Measurements from ENCODE around the gene DUSP16.

Gene DUSP16

DNA sequence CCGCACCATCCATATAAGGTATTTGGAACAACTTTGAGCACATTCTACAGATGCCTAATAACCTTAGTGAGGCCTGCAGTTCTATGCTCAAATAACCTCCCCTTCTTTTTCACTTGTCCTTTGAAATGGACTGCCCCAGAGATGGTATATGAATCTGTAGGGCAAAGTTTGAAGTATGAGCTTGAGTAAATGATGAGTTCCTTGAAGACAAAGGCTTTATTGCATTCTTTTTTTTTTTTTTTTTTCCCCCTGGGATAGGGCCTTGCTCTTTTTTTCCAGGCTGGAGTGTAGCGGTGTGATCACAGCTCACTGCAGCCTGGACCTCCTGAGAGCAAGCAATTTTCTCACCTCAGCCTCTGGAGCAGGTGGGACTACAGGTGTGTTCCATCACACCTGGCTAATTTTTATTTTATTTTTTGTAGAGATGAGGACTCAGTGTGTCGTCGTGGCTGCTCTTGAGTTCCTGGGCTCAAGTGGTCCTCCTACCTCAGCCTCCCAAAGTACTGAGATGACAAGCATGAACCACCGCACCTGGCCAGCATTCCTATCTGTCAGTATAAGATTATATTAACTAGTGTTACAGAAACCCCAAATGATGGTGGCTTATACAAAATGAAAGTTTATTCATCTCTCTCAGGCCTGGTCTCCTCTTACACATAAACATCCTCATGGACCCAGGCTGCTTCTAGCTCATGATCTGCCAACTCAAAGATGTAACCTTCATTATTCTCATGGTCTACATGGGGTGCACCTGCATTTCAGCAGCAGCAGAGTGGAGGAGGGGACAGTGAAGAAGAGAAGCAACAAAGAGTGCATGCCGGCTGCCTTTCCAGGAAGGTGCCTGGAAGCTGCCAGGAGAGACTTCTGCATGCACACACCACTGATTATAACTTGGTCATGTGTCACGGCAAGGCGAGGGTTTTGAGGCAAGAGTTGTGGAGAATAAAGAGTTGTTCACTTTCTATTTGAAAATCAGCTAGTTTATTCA, 101.4 kb downstream of the DUSP16 start:
- no peaks in the 10 kb centered on the region for H3K4me1 ChIP-seq (ENCODE audit: control insufficient read depth in 1 of 2, insufficient read depth in 2 of 2, low read length in 2 of 2)
- H3K36me3 ChIP-seq (ENCODE audit: control insufficient read depth in 1 of 2, insufficient read depth in 2 of 2, low read length in 2 of 2): peaks cover 3 to 8% of the 10 kb centered on the region in 2 donors
- H3K4me3 ChIP-seq (ENCODE audit: low read depth in 1 of 2, low read length in 2 of 2): no peak overlapping the region
- no peak overlapping the region for H3K27ac ChIP-seq (ENCODE audit: low read length)
- no peaks in the 10 kb centered on the region for H3K9me3 ChIP-seq (ENCODE audit: control insufficient read depth in 1 of 2, low read length in 2 of 2)
- no peaks in the 10 kb centered on the region for H3K27me3 ChIP-seq (ENCODE audit: low read depth, low read length)

DNA sequence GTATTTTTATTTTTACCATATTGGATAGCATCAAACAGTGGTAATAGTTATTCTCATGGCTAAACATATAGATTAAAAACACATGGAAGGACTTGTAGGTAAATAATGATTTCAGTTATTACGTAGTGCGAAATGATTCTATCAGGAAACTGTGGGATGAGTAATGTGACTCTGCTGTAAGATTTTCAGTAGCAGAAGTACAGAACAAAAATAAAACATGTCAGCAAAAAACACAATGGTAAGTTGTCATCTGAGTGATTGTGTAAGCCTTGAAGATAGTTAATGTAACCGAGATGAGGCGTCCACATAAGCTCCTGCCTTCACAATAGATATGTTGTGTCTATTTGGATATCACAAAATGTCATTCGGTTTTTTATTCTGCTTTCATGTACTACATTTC, 106.0 kb downstream of the DUSP16 start:
- Histone ChIP-seq H3K4me3 (ENCODE audit: low read depth in 1 of 2, low read length in 2 of 2) (no peak overlapping the region), H3K4me1 (ENCODE audit: control insufficient read depth in 1 of 2, insufficient read depth in 2 of 2, low read length in 2 of 2) (no peaks in the 10 kb centered on the region), H3K36me3 (ENCODE audit: control insufficient read depth in 1 of 2, insufficient read depth in 2 of 2, low read length in 2 of 2) (no peaks in the 10 kb centered on the region), H3K27ac (ENCODE audit: low read length) (no peak overlapping the region), H3K27me3 (ENCODE audit: low read depth, low read length) (no peaks in the 10 kb centered on the region), H3K9me3 (ENCODE audit: control insufficient read depth in 1 of 2, low read length in 2 of 2) (no peaks in the 10 kb centered on the region)

GRCh38 chr12:12454315-12454714, 108.3 kb downstream of the DUSP16 start:
- Histone ChIP-seq H3K36me3 (ENCODE audit: control insufficient read depth in 1 of 2, insufficient read depth in 2 of 2, low read length in 2 of 2) (no peaks in the 10 kb centered on the region), H3K9me3 (ENCODE audit: control insufficient read depth in 1 of 2, low read length in 2 of 2) (no peaks in the 10 kb centered on the region), H3K27ac (ENCODE audit: low read length) (no peak overlapping the region), H3K4me1 (ENCODE audit: control insufficient read depth in 1 of 2, insufficient read depth in 2 of 2, low read length in 2 of 2) (no peaks in the 10 kb centered on the region), H3K4me3 (ENCODE audit: low read depth in 1 of 2, low read length in 2 of 2) (no peak overlapping the region), H3K27me3 (ENCODE audit: low read depth, low read length) (no peaks in the 10 kb centered on the region)

GRCh38 chr12:12453635-12454034, 109.0 kb downstream of the DUSP16 start:
- H3K9me3 ChIP-seq (ENCODE audit: control insufficient read depth in 1 of 2, low read length in 2 of 2): no peaks in the 10 kb centered on the region
- H3K4me1 ChIP-seq (ENCODE audit: control insufficient read depth in 1 of 2, insufficient read depth in 2 of 2, low read length in 2 of 2): no peaks in the 10 kb centered on the region
- no peaks in the 10 kb centered on the region for H3K36me3 ChIP-seq (ENCODE audit: control insufficient read depth in 1 of 2, insufficient read depth in 2 of 2, low read length in 2 of 2)
- H3K27me3 ChIP-seq (ENCODE audit: low read depth, low read length): no peaks in the 10 kb centered on the region
- no peak overlapping the region for H3K4me3 ChIP-seq (ENCODE audit: low read depth in 1 of 2, low read length in 2 of 2)
- H3K27ac ChIP-seq (ENCODE audit: low read length): no peak overlapping the region

DNA sequence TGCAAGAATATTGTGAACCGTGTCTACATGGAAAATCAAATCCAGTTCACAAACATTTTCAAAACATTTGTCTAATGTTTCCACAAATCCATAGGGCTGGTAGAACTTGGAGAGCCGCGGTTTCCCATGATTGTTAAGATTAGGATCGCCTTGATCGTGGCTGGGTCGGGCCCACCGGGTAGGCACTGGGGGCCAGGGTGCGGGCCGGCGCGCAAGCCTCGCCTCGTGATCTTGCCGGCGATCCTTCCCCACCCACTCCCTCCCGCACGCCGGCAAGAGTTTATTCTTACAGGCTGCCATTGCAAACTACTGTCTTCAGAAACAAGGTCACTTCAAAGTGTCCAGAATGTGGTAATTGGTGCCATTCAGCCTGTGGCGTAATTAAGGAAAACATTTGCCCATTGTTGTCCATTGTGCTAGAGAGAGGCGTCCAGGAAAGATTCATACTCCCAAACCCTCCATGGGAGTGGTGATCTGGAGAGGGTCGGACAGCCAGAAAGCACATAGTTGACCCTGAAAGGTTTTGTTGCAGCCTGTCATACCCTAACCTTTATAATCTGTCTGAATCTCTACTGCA, 110.2 kb downstream of the DUSP16 start:
- H3K36me3 ChIP-seq (ENCODE audit: control insufficient read depth in 1 of 2, insufficient read depth in 2 of 2, low read length in 2 of 2): no peaks in the 10 kb centered on the region

GRCh38 chr12:12451098-12451497, 111.6 kb downstream of the DUSP16 start:
- Histone ChIP-seq H3K4me1 (ENCODE audit: control insufficient read depth in 1 of 2, insufficient read depth in 2 of 2, low read length in 2 of 2) (no peaks in the 10 kb centered on the region), H3K27ac (ENCODE audit: low read length) (no peak overlapping the region), H3K9me3 (ENCODE audit: control insufficient read depth in 1 of 2, low read length in 2 of 2) (no peaks in the 10 kb centered on the region), H3K36me3 (ENCODE audit: control insufficient read depth in 1 of 2, insufficient read depth in 2 of 2, low read length in 2 of 2) (no peaks in the 10 kb centered on the region), H3K4me3 (ENCODE audit: low read depth in 1 of 2, low read length in 2 of 2) (no peak overlapping the region), H3K27me3 (ENCODE audit: low read depth, low read length) (no peaks in the 10 kb centered on the region)

More for the DNA sequence above, 110.2 kb downstream of the DUSP16 start:
- H3K4me3 ChIP-seq (ENCODE audit: low read depth in 1 of 2, low read length in 2 of 2): no peak overlapping the region
- no peaks in the 10 kb centered on the region for H3K27me3 ChIP-seq (ENCODE audit: low read depth, low read length)
- no peaks in the 10 kb centered on the region for H3K9me3 ChIP-seq (ENCODE audit: control insufficient read depth in 1 of 2, low read length in 2 of 2)
- no peak overlapping the region for H3K27ac ChIP-seq (ENCODE audit: low read length)
- H3K4me1 ChIP-seq (ENCODE audit: control insufficient read depth in 1 of 2, insufficient read depth in 2 of 2, low read length in 2 of 2): no peaks in the 10 kb centered on the region

- H3K9me3 ChIP-seq (ENCODE audit: control insufficient read depth in 1 of 2, low read length in 2 of 2): no peaks in the 10 kb centered on the region
- no peaks in the 10 kb centered on the region for H3K4me1 ChIP-seq (ENCODE audit: control insufficient read depth in 1 of 2, insufficient read depth in 2 of 2, low read length in 2 of 2)
- H3K36me3 ChIP-seq (ENCODE audit: control insufficient read depth in 1 of 2, insufficient read depth in 2 of 2, low read length in 2 of 2): no peaks in the 10 kb centered on the region
- H3K4me3 ChIP-seq (ENCODE audit: low read depth in 1 of 2, low read length in 2 of 2): no peak overlapping the region
- no peaks in the 10 kb centered on the region for H3K27me3 ChIP-seq (ENCODE audit: low read depth, low read length)
- no peak overlapping the region for H3K27ac ChIP-seq (ENCODE audit: low read length)
Measured at GRCh38 chr12:12450043-12450471, 112.6 kb downstream of the DUSP16 start.

GRCh38 chr12:12449533-12450025, 113.1 kb downstream of the DUSP16 start:
- H3K9me3 ChIP-seq (ENCODE audit: control insufficient read depth in 1 of 2, low read length in 2 of 2): no peaks in the 10 kb centered on the region

DNA sequence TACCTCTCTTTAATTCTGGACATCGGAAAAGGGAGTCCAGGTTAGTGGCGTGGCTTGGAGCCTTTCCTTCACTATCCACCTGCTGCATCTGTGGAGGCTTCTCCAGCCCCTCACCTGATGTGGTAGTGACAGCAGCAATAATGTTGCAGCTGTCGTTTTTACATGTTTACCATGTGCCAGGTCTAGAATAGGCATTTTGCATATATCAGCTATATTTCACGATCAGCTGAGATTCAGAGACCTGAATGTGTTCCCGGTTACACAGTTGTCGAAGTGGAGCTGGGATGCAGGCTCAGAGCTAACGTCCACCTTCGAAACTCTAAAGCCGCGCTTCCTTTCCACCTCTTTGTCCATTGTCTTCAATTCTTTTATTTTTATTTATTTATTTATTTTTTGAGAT, 114.8 kb downstream of the DUSP16 start:
- no peaks in the 10 kb centered on the region for H3K27me3 ChIP-seq (ENCODE audit: low read depth, low read length)

More at GRCh38 chr12:12449533-12450025, 113.1 kb downstream of the DUSP16 start:
- no peaks in the 10 kb centered on the region for H3K4me1 ChIP-seq (ENCODE audit: control insufficient read depth in 1 of 2, insufficient read depth in 2 of 2, low read length in 2 of 2)
- no peak overlapping the region for H3K4me3 ChIP-seq (ENCODE audit: low read depth in 1 of 2, low read length in 2 of 2)
- no peaks in the 10 kb centered on the region for H3K36me3 ChIP-seq (ENCODE audit: control insufficient read depth in 1 of 2, insufficient read depth in 2 of 2, low read length in 2 of 2)
- no peaks in the 10 kb centered on the region for H3K27me3 ChIP-seq (ENCODE audit: low read depth, low read length)
- no peak overlapping the region for H3K27ac ChIP-seq (ENCODE audit: low read length)

DNA sequence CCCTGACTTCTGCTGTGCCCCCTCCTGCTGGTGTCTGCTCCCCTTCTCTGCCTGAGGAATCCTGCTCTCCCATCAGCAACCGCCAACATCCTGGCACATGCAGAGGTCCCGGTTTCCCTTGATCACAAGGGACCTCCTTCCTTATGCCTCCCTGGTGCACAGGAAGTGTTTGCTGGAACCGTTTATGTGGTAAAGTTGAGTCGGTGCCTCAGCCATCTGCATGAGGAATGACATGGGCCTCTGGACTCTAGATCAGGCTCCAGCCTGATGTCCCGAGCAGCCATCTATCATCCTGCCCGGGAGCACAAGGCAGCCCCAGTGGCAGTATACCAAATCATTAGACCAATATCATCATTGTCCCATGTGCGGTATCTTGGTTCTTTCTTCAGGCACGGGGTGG, 115.4 kb downstream of the DUSP16 start:
- H3K36me3 ChIP-seq (ENCODE audit: control insufficient read depth in 1 of 2, insufficient read depth in 2 of 2, low read length in 2 of 2): no peaks in the 10 kb centered on the region
- no peak overlapping the region for H3K4me3 ChIP-seq (ENCODE audit: low read depth in 1 of 2, low read length in 2 of 2)
- no peaks in the 10 kb centered on the region for H3K9me3 ChIP-seq (ENCODE audit: control insufficient read depth in 1 of 2, low read length in 2 of 2)
- H3K27me3 ChIP-seq (ENCODE audit: low read depth, low read length): no peaks in the 10 kb centered on the region
- no peak overlapping the region for H3K27ac ChIP-seq (ENCODE audit: low read length)
- peaks cover 0 to 9% of the 10 kb centered on the region in 2 donors for H3K4me1 ChIP-seq (ENCODE audit: control insufficient read depth in 1 of 2, insufficient read depth in 2 of 2, low read length in 2 of 2)

More for the DNA sequence above, 114.8 kb downstream of the DUSP16 start:
- Histone ChIP-seq H3K36me3 (ENCODE audit: control insufficient read depth in 1 of 2, insufficient read depth in 2 of 2, low read length in 2 of 2) (no peaks in the 10 kb centered on the region), H3K4me3 (ENCODE audit: low read depth in 1 of 2, low read length in 2 of 2) (no peak overlapping the region), H3K9me3 (ENCODE audit: control insufficient read depth in 1 of 2, low read length in 2 of 2) (no peaks in the 10 kb centered on the region), H3K4me1 (ENCODE audit: control insufficient read depth in 1 of 2, insufficient read depth in 2 of 2, low read length in 2 of 2) (peaks cover 0 to 3% of the 10 kb centered on the region in 2 donors), H3K27ac (ENCODE audit: low read length) (no peak overlapping the region)

DNA sequence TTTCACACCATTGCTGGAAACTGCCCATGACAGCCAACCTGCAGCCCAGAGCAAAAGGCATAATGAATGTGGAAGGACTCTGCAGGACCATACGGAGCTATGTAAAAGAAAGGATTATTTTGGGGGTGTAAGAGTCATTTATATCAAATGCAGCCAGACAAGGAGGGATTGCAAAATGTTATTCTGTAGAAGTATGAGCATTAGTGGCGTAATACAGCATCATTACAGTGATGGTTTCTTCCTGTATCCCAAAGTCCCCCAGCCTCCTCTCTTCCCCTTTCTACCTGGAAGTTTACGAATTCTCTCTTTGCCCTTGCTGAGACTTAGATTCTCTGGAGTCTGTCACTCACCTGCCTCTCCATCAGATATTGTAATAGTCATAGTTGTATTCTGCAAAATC, 115.9 kb downstream of the DUSP16 start:
- peaks cover 0 to 13% of the 10 kb centered on the region in 2 donors for H3K4me1 ChIP-seq (ENCODE audit: control insufficient read depth in 1 of 2, insufficient read depth in 2 of 2, low read length in 2 of 2)
- H3K9me3 ChIP-seq (ENCODE audit: control insufficient read depth in 1 of 2, low read length in 2 of 2): no peaks in the 10 kb centered on the region
- H3K27me3 ChIP-seq (ENCODE audit: low read depth, low read length): no peaks in the 10 kb centered on the region
- no peak overlapping the region for H3K4me3 ChIP-seq (ENCODE audit: low read depth in 1 of 2, low read length in 2 of 2)
- no peaks in the 10 kb centered on the region for H3K36me3 ChIP-seq (ENCODE audit: control insufficient read depth in 1 of 2, insufficient read depth in 2 of 2, low read length in 2 of 2)
- H3K27ac ChIP-seq (ENCODE audit: low read length): no peak overlapping the region
